Neuronal stem cell (in vitro differentiated cells): Measurements from ENCODE around the gene DENND1B.

ENCODE experiments used
- DNase-seq: peaks from one replicate; pipeline ENCODE4 v3.0.0-alpha.2; 2013; ENCODE audit warnings: low spot score
- H2AFZ ChIP-seq: one replicate; pipeline ENCODE4 v1.6.1; 2013; ENCODE audit warnings: mild to moderate bottlenecking, low read length, inconsistent platforms
- H2AK5ac ChIP-seq: 2 replicates; pipeline ENCODE4 v1.6.1; 2013; ENCODE audit warnings: low read depth, mild to moderate bottlenecking, inconsistent platforms, low read length, moderate library complexity, mixed read lengths
- H2BK120ac ChIP-seq: 2 replicates; pipeline ENCODE4 v1.6.1; 2013; ENCODE audit warnings: low read depth, mild to moderate bottlenecking, inconsistent platforms, low read length, moderate library complexity, mixed read lengths
- H2BK12ac ChIP-seq: one replicate; pipeline ENCODE4 v1.6.1; 2013; ENCODE audit warnings: low read length, inconsistent platforms
- H2BK15ac ChIP-seq: 2 replicates; pipeline ENCODE4 v1.6.1; 2013; ENCODE audit warnings: mild to moderate bottlenecking, low read length, inconsistent platforms, mixed read lengths
- H2BK5ac ChIP-seq: one replicate; pipeline ENCODE4 v1.6.1; 2013; ENCODE audit warnings: inconsistent platforms, mild to moderate bottlenecking, low read length, moderate library complexity
- H3K14ac ChIP-seq: one replicate; pipeline ENCODE4 v1.6.1; 2013; ENCODE audit warnings: low read length, inconsistent platforms
- H3K18ac ChIP-seq: 2 replicates; pipeline ENCODE4 v1.6.1; 2013; ENCODE audit warnings: low read length, inconsistent platforms
- H3K23ac ChIP-seq: 2 replicates; pipeline ENCODE4 v1.6.1; 2013; ENCODE audit warnings: low read depth, mild to moderate bottlenecking, mixed read lengths, low read length, inconsistent platforms; ENCODE audit not compliant: poor library complexity
- H3K27ac ChIP-seq: replicated peaks from 3 replicates; pipeline ENCODE4 v1.5.1; 2013; ENCODE audit warnings: low read length, inconsistent platforms
- H3K27me3 ChIP-seq, 3 experiments: 2 replicates each; pipeline ENCODE4 v1.6.1; 2013; ENCODE audit warnings: low read length in 3 of 3, mild to moderate bottlenecking in 2 of 3, inconsistent platforms in 1 of 3, low read depth in 1 of 3, mixed read lengths in 1 of 3, moderate library complexity in 1 of 3; ENCODE audit not compliant: control insufficient read depth in 3 of 3, insufficient read depth in 3 of 3
- H3K36me3 ChIP-seq, 2 donors: replicated peaks in 1 of 2; 2 replicates each; pipeline ENCODE4 v1.6.1; 2013; ENCODE audit warnings: low read length in 2 of 2; ENCODE audit not compliant: control insufficient read depth in 2 of 2, insufficient read depth in 2 of 2
- H3K4ac ChIP-seq: 2 replicates; pipeline ENCODE4 v1.6.1; 2013; ENCODE audit warnings: inconsistent platforms, mild to moderate bottlenecking, low read length, moderate library complexity
- H3K4me1 ChIP-seq, 2 donors: 1 replicate in 1 of 2; 2 replicates in 1 of 2; pipeline ENCODE4 v1.6.1; 2013; ENCODE audit warnings: low read length in 2 of 2, low read depth in 1 of 2; ENCODE audit not compliant: control insufficient read depth in 2 of 2, insufficient read depth in 1 of 2
- H3K4me2 ChIP-seq: one replicate; pipeline ENCODE4 v1.6.1; 2013; ENCODE audit warnings: mild to moderate bottlenecking, low read length, inconsistent platforms; ENCODE audit not compliant: insufficient read depth, poor library complexity, severe bottlenecking
- H3K4me3 ChIP-seq, 2 donors: 2 replicates each; pipeline ENCODE4 v1.5.1; 2013; ENCODE audit warnings: low read length in 2 of 2, mild to moderate bottlenecking in 2 of 2, inconsistent platforms in 1 of 2, moderate library complexity in 1 of 2
- H3K79me1 ChIP-seq: one replicate; pipeline ENCODE4 v1.6.1; 2013; ENCODE audit warnings: low read depth, mild to moderate bottlenecking, inconsistent platforms, low read length, moderate library complexity
- H3K9ac ChIP-seq: one replicate; pipeline ENCODE4 v1.6.1; 2013; ENCODE audit warnings: mild to moderate bottlenecking, low read depth, low read length, inconsistent platforms; ENCODE audit not compliant: poor library complexity
- H3K9me3 ChIP-seq, 2 donors: replicated peaks in 1 of 2; 2 replicates each; pipeline versions ENCODE3 to v1.6.1; 2013; ENCODE audit warnings: low read length in 2 of 2, mild to moderate bottlenecking in 2 of 2, inconsistent platforms in 1 of 2, low read depth in 1 of 2, mixed read lengths in 1 of 2, moderate library complexity in 1 of 2; ENCODE audit not compliant: control insufficient read depth in 2 of 2, insufficient read depth in 1 of 2
- H4K8ac ChIP-seq: one replicate; pipeline ENCODE4 v1.6.1; 2013; ENCODE audit warnings: low read depth, mild to moderate bottlenecking, inconsistent platforms, low read length, moderate library complexity
- H4K91ac ChIP-seq: one replicate; pipeline ENCODE4 v1.6.1; 2013; ENCODE audit warnings: low read length, low read depth, mild to moderate bottlenecking, inconsistent platforms; ENCODE audit not compliant: poor library complexity
- WGBS, 2 donors: extraction: QIAGEN DNeasy Blood & Tissue Kit; methylation state at CpG; one replicate each; pipeline ENCODE4 v1.1.7; 2013; ENCODE audit warnings: missing lambda C conversion rate in 2 of 2, mixed read lengths in 1 of 2; ENCODE audit not compliant: insufficient read length in 2 of 2, insufficient replicate concordance in 1 of 2; ENCODE audit errors: extremely low coverage in 2 of 2; 5-methylcytosine and 5-hydroxymethylcytosine counted together

DENND1B gene

GRCh38 chr1:197787623-197788536, 12.6 kb upstream of the DENND1B start:
- peak overlapping the region; percentile 41 for H2BK12ac ChIP-seq
- H3K23ac ChIP-seq = no peak overlapping the region
- no peaks in the 10 kb centered on the region for H3K4me1 ChIP-seq
- H2BK15ac ChIP-seq = no peak overlapping the region
- no peak overlapping the region for H3K27ac ChIP-seq
- H3K9me3 ChIP-seq = peaks cover 0 to 1% of the 10 kb centered on the region in 2 donors
- peak overlapping the region; percentile 80 for H3K18ac ChIP-seq
- H4K8ac ChIP-seq = no peak overlapping the region
- peak overlapping the region; percentile 74 for H2AK5ac ChIP-seq
- no peak overlapping the region for H3K4ac ChIP-seq
- no peak overlapping the region for H3K9ac ChIP-seq
- no peak overlapping the region for H4K91ac ChIP-seq
- no peaks in the 10 kb centered on the region for H3K36me3 ChIP-seq
- no peak overlapping the region for H2BK120ac ChIP-seq
- no CpG with 5 or more reads among the region's 7 CpGs for WGBS, 2 donors
- H2AFZ ChIP-seq = no peak overlapping the region
- no peak overlapping the region for H3K4me2 ChIP-seq
- no peak for DNase-seq
- no peaks in the 10 kb centered on the region for H3K27me3 ChIP-seq
- peak overlapping the region; percentile 56 for H3K14ac ChIP-seq
- H2BK5ac ChIP-seq = peak overlapping the region; percentile 53
- no peaks in the 10 kb centered on the region for H3K79me1 ChIP-seq
- H3K4me3 ChIP-seq = no peak overlapping the region

DNA sequence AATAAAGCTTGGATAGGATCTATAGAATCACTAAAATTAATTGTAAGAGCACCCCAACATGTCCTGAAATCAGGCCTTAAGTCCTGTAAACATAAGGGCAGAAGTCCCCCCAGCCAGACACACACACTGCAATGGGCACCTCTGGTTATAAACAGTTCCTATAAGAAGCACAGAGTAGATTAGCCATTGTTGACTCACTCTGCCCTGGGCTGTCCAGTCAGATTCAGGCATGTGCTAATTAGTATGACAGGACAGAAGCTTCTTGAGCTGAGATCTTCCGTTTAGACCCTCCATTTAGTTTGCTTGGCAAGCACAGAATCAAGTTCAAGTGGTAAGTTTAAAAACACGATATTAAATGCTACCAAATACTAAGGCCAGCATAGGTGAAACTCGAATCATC, 11.8 kb upstream of the DENND1B start:
- Histone ChIP-seq H3K27ac (no peak overlapping the region), H3K27me3 (no peaks in the 10 kb centered on the region), H2BK12ac (no peak overlapping the region), H2AK5ac (no peak overlapping the region), H3K4ac (no peak overlapping the region), H4K91ac (no peak overlapping the region), H3K4me1 (no peaks in the 10 kb centered on the region), H3K9ac (no peak overlapping the region), H4K8ac (no peak overlapping the region), H3K4me3 (no peak overlapping the region), H3K36me3 (no peaks in the 10 kb centered on the region), H3K9me3 (peaks cover 0 to 1% of the 10 kb centered on the region in 2 donors), H2BK15ac (no peak overlapping the region), H2BK120ac (no peak overlapping the region), H3K14ac (no peak overlapping the region), H3K4me2 (no peak overlapping the region), H3K18ac (no peak overlapping the region), H2BK5ac (no peak overlapping the region), H2AFZ (no peak overlapping the region), H3K79me1 (no peaks in the 10 kb centered on the region), H3K23ac (no peak overlapping the region)
- WGBS, 2 donors = no CpG with 5 or more reads among the region's 3 CpGs
- no peak for DNase-seq

- Histone ChIP-seq H2BK5ac (no peak overlapping the region), H2BK12ac (no peak overlapping the region), H2BK120ac (no peak overlapping the region), H3K27me3 (no peaks in the 10 kb centered on the region), H3K36me3 (no peaks in the 10 kb centered on the region), H3K23ac (no peak overlapping the region), H4K91ac (no peak overlapping the region), H2AK5ac (no peak overlapping the region), H3K4me3 (no peak overlapping the region), H3K27ac (no peak overlapping the region), H3K4me1 (no peaks in the 10 kb centered on the region), H3K18ac (no peak overlapping the region), H3K9ac (no peak overlapping the region), H3K9me3 (peaks cover 0 to 1% of the 10 kb centered on the region in 2 donors), H3K4ac (no peak overlapping the region), H2AFZ (no peak overlapping the region), H3K4me2 (no peak overlapping the region), H3K79me1 (no peaks in the 10 kb centered on the region), H3K14ac (no peak overlapping the region), H2BK15ac (no peak overlapping the region), H4K8ac (no peak overlapping the region)
- DNase-seq = no peak
- WGBS, 2 donors = no CpG with 5 or more reads among the region's 1 CpG
Measured at GRCh38 chr1:197786280-197786679, 11.0 kb upstream of the DENND1B start.

- Histone ChIP-seq H3K4me3 (no peak overlapping the region), H3K9me3 (no peaks in the 10 kb centered on the region), H4K91ac (no peak overlapping the region), H2BK5ac (no peak overlapping the region), H4K8ac (no peak overlapping the region), H3K23ac (no peak overlapping the region), H3K79me1 (no peaks in the 10 kb centered on the region), H3K36me3 (no peaks in the 10 kb centered on the region), H2BK120ac (no peak overlapping the region), H2BK12ac (no peak overlapping the region), H3K27ac (no peak overlapping the region), H3K9ac (no peak overlapping the region), H3K4ac (no peak overlapping the region), H2BK15ac (no peak overlapping the region), H3K4me2 (no peak overlapping the region), H3K18ac (no peak overlapping the region), H3K14ac (no peak overlapping the region), H3K4me1 (no peaks in the 10 kb centered on the region), H2AK5ac (no peak overlapping the region), H2AFZ (no peak overlapping the region), H3K27me3 (no peaks in the 10 kb centered on the region)
- no CpG with 5 or more reads among the region's 1 CpG for WGBS, 2 donors
- DNase-seq = no peak
Measured at GRCh38 chr1:197783510-197783948, 8.2 kb upstream of the DENND1B start.
